Erythroblast (primary cell): ENCODE results near the gene BCLAF3.

Experiments
- GATA1 ChIP-seq: IDR thresholded peaks from 2 replicates; pipeline ENCODE4 v1.6.1; 2011; ENCODE audit warnings: low read depth, mild to moderate bottlenecking, control low read depth, low read length, moderate library complexity
- POLR2A ChIP-seq: IDR thresholded peaks from 2 replicates; pipeline ENCODE4 v1.6.1; 2011; ENCODE audit warnings: mild to moderate bottlenecking, low read length

GRCh38 chrX:19949340-19949739, 41.5 kb downstream of the BCLAF3 start:
- no peak for TF ChIP-seq POLR2A
- no peak for TF ChIP-seq GATA1
